ENCODE results near the gene ERC1. TPM values are rescaled to one million over a fixed set of nuclear protein-coding genes. Genes with fewer than 3 reads are reported as not detected.

ERC1 gene
- total RNA-seq, 4 donors from 2014 or later, result 50.0 to 88.1 (median 59.7) TPM

DNA sequence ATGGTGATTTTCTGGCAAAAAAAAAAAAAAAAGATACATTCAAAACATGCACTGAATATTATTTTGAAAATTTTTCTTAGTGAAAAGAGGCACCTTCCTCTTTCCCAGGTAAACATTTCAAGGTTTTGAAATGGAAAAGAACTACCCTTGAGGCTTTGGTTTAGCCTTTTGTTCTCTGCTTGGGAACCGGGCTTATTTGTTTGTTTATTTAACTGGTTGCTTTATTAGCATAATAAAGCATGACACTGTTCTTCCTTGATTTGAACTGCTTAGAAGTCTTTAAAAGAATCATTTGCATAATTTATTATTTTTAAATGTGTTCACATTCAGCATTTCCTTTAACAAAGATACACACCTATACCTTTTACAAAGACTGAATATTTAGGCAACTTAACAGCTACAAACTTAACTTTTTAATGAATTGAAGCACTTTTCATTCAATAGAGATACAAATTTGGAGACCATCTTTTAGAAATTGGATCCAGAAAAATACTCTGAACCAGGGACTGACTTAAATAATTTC is 428.9 kb downstream of the ERC1 start:
- TF ChIP-seq CTCF (IDR thresholded peaks at IDR 0.05), result no peak
- no peak for TF ChIP-seq POLR2A (IDR thresholded peaks at IDR 0.05; ENCODE audit: low read depth)
- TF ChIP-seq EP300 (IDR thresholded peaks at IDR 0.05), result no peak
- TF ChIP-seq POLR2AphosphoS5 (IDR thresholded peaks at IDR 0.05), result no peak
- intact Hi-C loops (cut with DNase I), result no loop called here
- DNase-seq (ENCODE audit: extremely low spot score), result no peak
- peaks cover 0 to 6% (median 2%) of the 10 kb centered on the region in 4 donors for H3K4me1 ChIP-seq
- H3K36me3 ChIP-seq, result peaks cover 0 to 5% (median 0%) of the 10 kb centered on the region in 4 donors
- no peaks in the 10 kb centered on the region for H3K27me3 ChIP-seq
- 74% methylated on average over 1 of the region's 1 CpG for WGBS
- no peak overlapping the region for H3K4me3 ChIP-seq
- H3K9me3 ChIP-seq, result peaks cover 0 to 20% (median 13%) of the 10 kb centered on the region in 4 donors
- H3K27ac ChIP-seq (replicated peaks in 1 of 4), result no peak overlapping the region

- H3K36me3 ChIP-seq, result peaks cover 0 to 5% (median 0%) of the 10 kb centered on the region in 4 donors
- no peak overlapping the region for H3K27ac ChIP-seq (replicated peaks in 1 of 4)
- H3K27me3 ChIP-seq, result no peaks in the 10 kb centered on the region
- DNase-seq (ENCODE audit: extremely low spot score), result no peak
- H3K4me1 ChIP-seq, result peaks cover 0 to 6% (median 2%) of the 10 kb centered on the region in 4 donors
- H3K4me3 ChIP-seq, result no peak overlapping the region
- 95% methylated on average over 11 of the region's 11 CpGs for WGBS
- intact Hi-C loops (cut with DNase I), result no loop called here
- TF ChIP-seq CTCF (IDR thresholded peaks at IDR 0.05) (no peak), EP300 (IDR thresholded peaks at IDR 0.05) (no peak), POLR2A (IDR thresholded peaks at IDR 0.05; ENCODE audit: low read depth) (no peak), POLR2AphosphoS5 (IDR thresholded peaks at IDR 0.05) (no peak)
- H3K9me3 ChIP-seq, result peaks cover 0 to 20% (median 13%) of the 10 kb centered on the region in 4 donors
Measured at GRCh38 chr12:1421091-1421846, 430.2 kb downstream of the ERC1 start.

GRCh38 chr12:1422604-1423315 is 431.7 kb downstream of the ERC1 start:
- Histone ChIP-seq H3K36me3 (peaks cover 0 to 5% (median 0%) of the 10 kb centered on the region in 4 donors), H3K4me3 (no peak overlapping the region), H3K27ac (replicated peaks in 1 of 4) (no peak overlapping the region), H3K9me3 (peaks cover 0 to 20% (median 13%) of the 10 kb centered on the region in 4 donors), H3K27me3 (no peaks in the 10 kb centered on the region), H3K4me1 (peaks cover 0 to 6% (median 2%) of the 10 kb centered on the region in 4 donors)
- intact Hi-C loops (cut with DNase I), result no loop called here
- no peak for TF ChIP-seq CTCF (IDR thresholded peaks at IDR 0.05)
- WGBS, result 91% methylated on average over 4 of the region's 4 CpGs
- no peak for DNase-seq (ENCODE audit: extremely low spot score)

GRCh38 chr12:1424674-1425395 is 433.8 kb downstream of the ERC1 start:
- H3K36me3 ChIP-seq, result no peaks in the 10 kb centered on the region
- 76% methylated on average over 4 of the region's 4 CpGs for WGBS
- peaks cover 0 to 20% (median 13%) of the 10 kb centered on the region in 4 donors for H3K9me3 ChIP-seq
- H3K4me1 ChIP-seq, result peaks cover 5 to 6% (median 5%) of the 10 kb centered on the region in 4 donors
- no peak overlapping the region for H3K4me3 ChIP-seq
- no peak for DNase-seq (ENCODE audit: extremely low spot score)
- intact Hi-C loops (cut with DNase I), result no loop called here
- no peak overlapping the region for H3K27ac ChIP-seq (replicated peaks in 1 of 4)
- H3K27me3 ChIP-seq, result no peaks in the 10 kb centered on the region
- TF ChIP-seq POLR2AphosphoS5 (IDR thresholded peaks at IDR 0.05), result no peak
- no peak for TF ChIP-seq EP300 (IDR thresholded peaks at IDR 0.05)
- TF ChIP-seq POLR2A (IDR thresholded peaks at IDR 0.05; ENCODE audit: low read depth), result no peak
- TF ChIP-seq CTCF (IDR thresholded peaks at IDR 0.05), result no peak

Data from esophagus muscularis mucosa (tissue), 4 donors.